ENCODE results near the gene F7. TPM values are rescaled to one million over a fixed set of nuclear protein-coding genes. Genes with fewer than 3 reads are reported as not detected.

The F7 gene
- total RNA-seq, 1 donor from 2014 or later = not detected

DNA sequence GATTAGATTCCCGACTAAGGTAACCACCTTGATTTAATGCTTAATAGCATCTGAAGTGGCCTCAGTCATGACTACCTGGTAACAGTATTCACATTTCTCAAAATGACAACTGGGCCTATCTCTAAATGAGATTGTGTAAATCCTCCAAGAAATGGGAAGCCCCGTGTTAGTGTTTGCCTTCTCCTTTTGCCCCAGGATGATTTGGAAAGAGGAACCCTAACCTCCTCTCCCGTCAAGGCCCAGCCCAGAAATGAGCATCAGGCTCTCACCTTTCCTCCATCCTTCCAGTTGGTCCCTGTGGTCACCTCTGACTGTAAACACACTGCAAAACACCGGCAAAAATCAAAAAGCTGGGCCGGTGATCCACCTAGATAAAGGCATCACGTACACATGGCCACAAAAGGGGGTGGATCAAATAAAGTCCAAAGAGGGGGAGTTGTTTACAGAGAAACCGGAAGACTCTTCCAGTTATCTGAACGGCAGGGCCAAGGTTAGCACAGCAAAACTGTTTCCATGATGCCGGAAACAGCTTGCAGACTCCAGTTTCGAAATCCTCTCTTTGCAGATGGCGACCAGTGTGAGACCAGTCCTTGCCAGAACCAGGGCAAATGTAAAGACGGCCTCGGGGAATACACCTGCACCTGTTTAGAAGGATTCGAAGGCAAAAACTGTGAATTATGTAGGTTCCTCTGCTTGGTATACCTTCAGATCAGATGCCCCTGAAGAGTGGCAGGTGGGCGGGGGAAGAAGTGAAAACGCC is 33.4 kb downstream of the F7 start:
- no peaks in the 10 kb centered on the region for H3K9me3 Mint-ChIP-seq (ENCODE audit: unreplicated experiment)
- H3K4me3 Mint-ChIP-seq (ENCODE audit: unreplicated experiment) = no peak overlapping the region
- H3K4me1 Mint-ChIP-seq (ENCODE audit: unreplicated experiment) = no peaks in the 10 kb centered on the region
- H3K36me3 Mint-ChIP-seq (ENCODE audit: unreplicated experiment) = no peaks in the 10 kb centered on the region
- H3K27me3 Mint-ChIP-seq (ENCODE audit: unreplicated experiment) = peaks cover 29% of the 10 kb centered on the region
- peak; percentile 40 for DNase-seq (ENCODE audit: extremely low spot score, unreplicated experiment)
- TF ChIP-seq, protein P1, sequence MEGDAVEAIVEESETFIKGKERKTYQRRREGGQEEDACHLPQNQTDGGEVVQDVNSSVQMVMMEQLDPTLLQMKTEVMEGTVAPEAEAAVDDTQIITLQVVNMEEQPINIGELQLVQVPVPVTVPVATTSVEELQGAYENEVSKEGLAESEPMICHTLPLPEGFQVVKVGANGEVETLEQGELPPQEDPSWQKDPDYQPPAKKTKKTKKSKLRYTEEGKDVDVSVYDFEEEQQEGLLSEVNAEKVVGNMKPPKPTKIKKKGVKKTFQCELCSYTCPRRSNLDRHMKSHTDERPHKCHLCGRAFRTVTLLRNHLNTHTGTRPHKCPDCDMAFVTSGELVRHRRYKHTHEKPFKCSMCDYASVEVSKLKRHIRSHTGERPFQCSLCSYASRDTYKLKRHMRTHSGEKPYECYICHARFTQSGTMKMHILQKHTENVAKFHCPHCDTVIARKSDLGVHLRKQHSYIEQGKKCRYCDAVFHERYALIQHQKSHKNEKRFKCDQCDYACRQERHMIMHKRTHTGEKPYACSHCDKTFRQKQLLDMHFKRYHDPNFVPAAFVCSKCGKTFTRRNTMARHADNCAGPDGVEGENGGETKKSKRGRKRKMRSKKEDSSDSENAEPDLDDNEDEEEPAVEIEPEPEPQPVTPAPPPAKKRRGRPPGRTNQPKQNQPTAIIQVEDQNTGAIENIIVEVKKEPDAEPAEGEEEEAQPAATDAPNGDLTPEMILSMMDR (IDR thresholded peaks at IDR 0.05) = no peak
- H3K27ac Mint-ChIP-seq (ENCODE audit: unreplicated experiment) = no peak overlapping the region

DNA sequence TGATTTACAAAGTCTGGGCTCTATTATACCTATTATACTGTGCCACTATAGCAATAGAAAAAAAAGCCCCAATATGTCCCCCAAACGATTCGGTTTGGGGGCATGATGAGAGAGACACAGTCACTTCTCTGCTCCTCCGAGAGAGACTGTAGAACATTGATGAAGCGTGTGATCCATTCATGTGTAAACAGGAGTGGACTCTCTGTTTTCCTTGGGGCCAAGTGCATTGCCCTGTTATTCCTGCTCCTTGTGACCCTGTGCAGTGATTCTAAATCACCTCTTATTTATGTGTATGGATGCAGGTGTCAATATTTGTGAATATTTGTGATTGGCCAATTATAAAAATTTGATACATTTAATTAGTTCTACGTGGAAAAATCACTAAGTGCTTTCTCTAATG is 34.0 kb downstream of the F7 start:
- H3K36me3 Mint-ChIP-seq (ENCODE audit: unreplicated experiment) = no peaks in the 10 kb centered on the region
- H3K9me3 Mint-ChIP-seq (ENCODE audit: unreplicated experiment) = no peaks in the 10 kb centered on the region
- H3K27ac Mint-ChIP-seq (ENCODE audit: unreplicated experiment) = no peak overlapping the region
- H3K4me3 Mint-ChIP-seq (ENCODE audit: unreplicated experiment) = no peak overlapping the region
- H3K4me1 Mint-ChIP-seq (ENCODE audit: unreplicated experiment) = no peaks in the 10 kb centered on the region
- H3K27me3 Mint-ChIP-seq (ENCODE audit: unreplicated experiment) = peaks cover 23% of the 10 kb centered on the region
- peak; percentile 10 for DNase-seq (ENCODE audit: extremely low spot score, unreplicated experiment)
- TF ChIP-seq, protein P1 (IDR thresholded peaks at IDR 0.05) = no peak

DNA sequence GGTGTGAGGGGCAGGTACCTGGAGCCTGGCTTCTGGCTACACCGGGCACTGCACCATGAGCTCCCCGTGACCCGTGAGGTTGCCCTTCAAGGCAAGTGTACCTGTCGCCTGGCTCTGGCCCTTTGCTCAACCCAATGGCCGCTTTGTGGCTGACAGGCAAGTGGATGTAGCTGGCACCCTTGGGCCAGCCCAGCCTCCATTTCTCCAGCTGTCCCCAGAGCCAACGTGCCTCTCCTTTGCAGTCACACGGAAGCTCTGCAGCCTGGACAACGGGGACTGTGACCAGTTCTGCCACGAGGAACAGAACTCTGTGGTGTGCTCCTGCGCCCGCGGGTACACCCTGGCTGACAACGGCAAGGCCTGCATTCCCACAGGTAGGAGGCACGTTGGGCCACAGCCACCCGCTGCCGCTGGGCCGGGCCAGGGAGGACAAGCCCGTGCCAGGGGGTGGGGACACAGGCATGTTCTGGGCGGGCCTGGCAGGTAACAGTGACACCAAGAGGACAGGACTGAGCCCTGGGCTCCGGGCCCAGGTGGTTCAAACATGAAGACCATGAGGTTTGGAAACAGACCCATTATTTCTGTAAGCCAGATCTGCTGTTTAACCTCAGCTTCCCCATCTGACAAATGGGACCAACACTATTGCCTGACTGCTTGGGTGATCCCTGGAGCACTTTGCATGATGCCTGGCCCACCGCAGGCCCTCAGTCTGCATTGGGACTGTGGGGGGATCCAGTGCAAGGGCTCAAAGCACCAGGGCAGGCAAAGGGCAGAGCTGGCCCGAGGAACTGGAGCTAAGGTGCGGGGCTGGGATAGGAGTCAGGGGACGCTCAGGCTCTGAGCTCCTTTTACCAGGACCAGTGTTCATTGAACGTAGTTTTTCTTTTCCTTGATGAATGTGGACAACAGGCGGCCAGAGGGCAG is 35.3 kb downstream of the F7 start:
- H3K9me3 Mint-ChIP-seq (ENCODE audit: unreplicated experiment) = no peaks in the 10 kb centered on the region
- no peak overlapping the region for H3K27ac Mint-ChIP-seq (ENCODE audit: unreplicated experiment)
- DNase-seq (ENCODE audit: extremely low spot score, unreplicated experiment) = no peak
- H3K36me3 Mint-ChIP-seq (ENCODE audit: unreplicated experiment) = no peaks in the 10 kb centered on the region
- peaks cover 16% of the 10 kb centered on the region for H3K27me3 Mint-ChIP-seq (ENCODE audit: unreplicated experiment)
- TF ChIP-seq, protein P1 (IDR thresholded peaks at IDR 0.05) = no peak
- H3K4me3 Mint-ChIP-seq (ENCODE audit: unreplicated experiment) = no peak overlapping the region
- H3K4me1 Mint-ChIP-seq (ENCODE audit: unreplicated experiment) = no peaks in the 10 kb centered on the region

DNA sequence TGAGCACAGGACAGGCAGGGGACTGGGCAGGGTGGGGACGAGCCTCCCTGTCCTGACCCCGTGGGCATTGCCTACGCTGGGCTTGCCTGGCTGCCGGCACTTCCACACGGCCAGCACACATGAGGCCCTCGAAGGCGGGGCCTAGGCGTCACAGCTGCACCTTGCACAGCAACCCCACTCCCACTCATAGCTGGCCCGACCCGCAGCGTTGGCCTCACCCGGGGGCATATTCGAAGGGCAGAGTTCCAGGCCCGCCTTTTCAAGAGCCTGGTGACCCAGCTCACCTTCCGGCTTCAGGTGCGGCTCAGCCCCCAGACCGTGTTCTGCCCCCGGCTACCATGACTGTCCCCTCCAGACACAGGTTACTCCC is 36.0 kb downstream of the F7 start:
- Mint-ChIP-seq H3K4me3 (ENCODE audit: unreplicated experiment) (no peak overlapping the region), H3K27me3 (ENCODE audit: unreplicated experiment) (peaks cover 13% of the 10 kb centered on the region), H3K9me3 (ENCODE audit: unreplicated experiment) (no peaks in the 10 kb centered on the region), H3K27ac (ENCODE audit: unreplicated experiment) (no peak overlapping the region), H3K4me1 (ENCODE audit: unreplicated experiment) (no peaks in the 10 kb centered on the region), H3K36me3 (ENCODE audit: unreplicated experiment) (no peaks in the 10 kb centered on the region)
- no peak for DNase-seq (ENCODE audit: extremely low spot score, unreplicated experiment)
- TF ChIP-seq, protein P1 (IDR thresholded peaks at IDR 0.05) = no peak

DNA sequence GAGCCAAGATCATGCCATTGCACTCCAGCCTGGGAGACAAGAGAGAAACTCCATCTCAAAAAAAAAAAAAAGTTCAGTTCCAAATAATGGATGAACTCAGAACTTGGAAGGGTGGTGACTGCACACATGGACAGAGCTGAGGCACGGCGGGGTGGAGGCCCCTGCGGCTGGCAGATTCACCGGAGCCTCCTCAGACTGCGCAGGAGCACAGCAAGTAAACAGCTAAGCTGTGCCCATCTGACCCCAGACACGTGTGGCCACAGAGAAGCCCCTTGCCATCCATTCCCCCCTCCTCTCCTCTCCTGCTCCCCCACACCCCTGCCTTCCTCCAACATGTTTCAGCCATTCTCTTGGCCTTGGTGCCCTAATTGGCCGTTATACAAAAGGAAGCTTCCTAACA is 37.3 kb downstream of the F7 start:
- no peaks in the 10 kb centered on the region for H3K9me3 Mint-ChIP-seq (ENCODE audit: unreplicated experiment)

More for the DNA sequence above, 37.3 kb downstream of the F7 start:
- Mint-ChIP-seq H3K4me3 (ENCODE audit: unreplicated experiment) (no peak overlapping the region), H3K27me3 (ENCODE audit: unreplicated experiment) (peaks cover 5% of the 10 kb centered on the region), H3K27ac (ENCODE audit: unreplicated experiment) (no peak overlapping the region), H3K36me3 (ENCODE audit: unreplicated experiment) (no peaks in the 10 kb centered on the region), H3K4me1 (ENCODE audit: unreplicated experiment) (no peaks in the 10 kb centered on the region)
- TF ChIP-seq, protein P1 (IDR thresholded peaks at IDR 0.05) = no peak
- peak; percentile 54 for DNase-seq (ENCODE audit: extremely low spot score, unreplicated experiment)

Measured in osteocyte (in vitro differentiated cells).